ENCODE results near the gene NAT8L. TPM values are rescaled to one million over a fixed set of nuclear protein-coding genes. Genes with fewer than 3 reads are reported as not detected.

The NAT8L gene
- total RNA-seq, 1 experiment from 2014 or later = 16.6 TPM

- ChIA-PET CTCF (no interaction called here), POLR2A (interaction anchor here (0.5 kb wide), 1 partner anchor 1058 kb away, joined by 3 read pairs; no protein-coding TSS in a partner anchor)
- DNase-seq (ENCODE audit: low read depth, low spot score) (no peak), ATAC-seq (no peak)
- Histone ChIP-seq H3K9me3 (ENCODE audit: control insufficient read depth, insufficient read depth, low read depth, low read length) (no peaks in the 10 kb centered on the region), H3K27ac (ENCODE audit: low read length) (no peak overlapping the region), H3K4me1 (ENCODE audit: control insufficient read depth, insufficient read depth, low read length) (peaks cover 9% of the 10 kb centered on the region), H3K36me3 (ENCODE audit: control insufficient read depth, insufficient read depth, low read length) (no peaks in the 10 kb centered on the region), H3K27me3 (ENCODE audit: control insufficient read depth, insufficient read depth, low read length) (no peaks in the 10 kb centered on the region), H3K4me3 (ENCODE audit: low read depth in 2 of 2, low read length in 2 of 2) (no peak overlapping the region)
- BruUV-seq (replicated peaks) = no TSS peak
- in situ Hi-C loops (cut with HindIII; ENCODE audit: low pct_unique_long_range_greater_than_20kb, low sequenced_read_pairs) (no loop called here), intact Hi-C loops (cut with micrococcal nuclease; ENCODE audit: unreplicated experiment) (no loop called here)
- TF ChIP-seq POLR2AphosphoS5 (IDR thresholded peaks at IDR 0.05; ENCODE audit: low read depth, low read length) = no peak
- TF ChIP-seq TCF7L2 (IDR thresholded peaks at IDR 0.05; ENCODE audit: low read depth, low read length) = no peak
- TF ChIP-seq SIN3A (IDR thresholded peaks at IDR 0.05; ENCODE audit: borderline replicate concordance, insufficient read depth, low read depth, low read length) = no peak
- TF ChIP-seq REST (IDR thresholded peaks at IDR 0.05; ENCODE audit: insufficient read depth in 1 of 2, low read depth in 2 of 2, low read length in 1 of 2) = no peak
- TF ChIP-seq, protein P1, sequence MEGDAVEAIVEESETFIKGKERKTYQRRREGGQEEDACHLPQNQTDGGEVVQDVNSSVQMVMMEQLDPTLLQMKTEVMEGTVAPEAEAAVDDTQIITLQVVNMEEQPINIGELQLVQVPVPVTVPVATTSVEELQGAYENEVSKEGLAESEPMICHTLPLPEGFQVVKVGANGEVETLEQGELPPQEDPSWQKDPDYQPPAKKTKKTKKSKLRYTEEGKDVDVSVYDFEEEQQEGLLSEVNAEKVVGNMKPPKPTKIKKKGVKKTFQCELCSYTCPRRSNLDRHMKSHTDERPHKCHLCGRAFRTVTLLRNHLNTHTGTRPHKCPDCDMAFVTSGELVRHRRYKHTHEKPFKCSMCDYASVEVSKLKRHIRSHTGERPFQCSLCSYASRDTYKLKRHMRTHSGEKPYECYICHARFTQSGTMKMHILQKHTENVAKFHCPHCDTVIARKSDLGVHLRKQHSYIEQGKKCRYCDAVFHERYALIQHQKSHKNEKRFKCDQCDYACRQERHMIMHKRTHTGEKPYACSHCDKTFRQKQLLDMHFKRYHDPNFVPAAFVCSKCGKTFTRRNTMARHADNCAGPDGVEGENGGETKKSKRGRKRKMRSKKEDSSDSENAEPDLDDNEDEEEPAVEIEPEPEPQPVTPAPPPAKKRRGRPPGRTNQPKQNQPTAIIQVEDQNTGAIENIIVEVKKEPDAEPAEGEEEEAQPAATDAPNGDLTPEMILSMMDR (IDR thresholded peaks at IDR 0.05) = no peak
These were observed 3.8 kb downstream of the NAT8L start for GRCh38 chr4:2062808-2063524.

GRCh38 chr4:2063557-2064275 is 4.6 kb downstream of the NAT8L start:
- Histone ChIP-seq H3K27ac (ENCODE audit: low read length) (no peak overlapping the region), H3K4me3 (ENCODE audit: low read depth in 2 of 2, low read length in 2 of 2) (no peak overlapping the region), H3K9me3 (ENCODE audit: control insufficient read depth, insufficient read depth, low read depth, low read length) (no peaks in the 10 kb centered on the region), H3K4me1 (ENCODE audit: control insufficient read depth, insufficient read depth, low read length) (peaks cover 9% of the 10 kb centered on the region), H3K27me3 (ENCODE audit: control insufficient read depth, insufficient read depth, low read length) (no peaks in the 10 kb centered on the region), H3K36me3 (ENCODE audit: control insufficient read depth, insufficient read depth, low read length) (no peaks in the 10 kb centered on the region)
- in situ Hi-C loops (cut with HindIII; ENCODE audit: low pct_unique_long_range_greater_than_20kb, low sequenced_read_pairs) (no loop called here), intact Hi-C loops (cut with micrococcal nuclease; ENCODE audit: unreplicated experiment) (no loop called here)
- ChIA-PET CTCF (no interaction called here), POLR2A (no interaction called here)
- ATAC-seq (no peak), DNase-seq (ENCODE audit: low read depth, low spot score) (no peak)
- no peak for TF ChIP-seq SIN3A (IDR thresholded peaks at IDR 0.05; ENCODE audit: borderline replicate concordance, insufficient read depth, low read depth, low read length)
- TF ChIP-seq POLR2AphosphoS5 (IDR thresholded peaks at IDR 0.05; ENCODE audit: low read depth, low read length) = no peak
- TF ChIP-seq, protein P1 (IDR thresholded peaks at IDR 0.05) = no peak
- no peak for TF ChIP-seq REST (IDR thresholded peaks at IDR 0.05; ENCODE audit: insufficient read depth in 1 of 2, low read depth in 2 of 2, low read length in 1 of 2)
- BruUV-seq (replicated peaks) = no TSS peak

Data from Panc1 (cell line).